HCEC 1CT (cell line): ENCODE data around the gene RTL10.

ENCODE experiments used
- DNase-seq: peaks from one replicate; pipeline ENCODE4 v3.0.0-alpha.2; 2017

The RTL10 gene

DNA sequence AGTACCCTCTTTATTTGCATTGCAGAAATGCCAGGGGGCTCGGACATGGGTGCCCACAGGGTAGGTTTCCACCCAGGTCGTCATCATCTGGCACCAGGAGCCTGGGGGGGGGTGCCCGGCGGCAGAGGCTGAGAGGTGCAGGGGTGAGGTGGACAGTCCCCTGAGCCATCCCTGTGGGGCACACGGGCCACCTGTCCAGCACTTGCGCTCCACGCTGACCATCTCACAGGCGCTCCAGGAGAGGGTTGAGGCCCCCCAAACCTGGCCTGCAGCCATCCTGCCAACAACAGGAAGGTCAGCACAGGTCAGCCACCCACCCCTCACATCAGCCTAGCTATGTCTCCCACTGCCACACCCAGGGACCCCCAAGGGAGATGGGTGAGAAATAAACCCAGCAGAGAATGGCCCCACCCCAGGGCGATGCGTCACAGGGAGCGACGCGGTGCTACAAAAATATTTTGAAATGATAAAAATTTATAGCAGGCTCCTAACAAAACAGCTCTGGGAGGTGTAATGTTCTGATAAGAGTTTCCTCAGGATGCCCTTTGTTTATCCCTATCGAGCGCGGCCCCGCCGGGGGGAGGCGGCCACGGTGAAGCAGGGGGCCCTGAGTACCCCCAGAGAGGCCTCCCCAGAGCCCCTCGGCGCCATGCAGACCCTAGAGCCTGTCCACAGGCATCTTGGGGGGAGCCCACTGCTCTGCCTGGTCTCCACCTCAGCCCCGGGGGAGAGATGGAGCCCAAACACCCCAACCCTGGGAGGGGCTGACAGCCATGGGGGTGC lies 21.0 kb upstream of the RTL10 start:
- no peak for DNase-seq

GRCh38 chr22:19875061-19875530 lies 20.4 kb upstream of the RTL10 start:
- DNase-seq, result no peak

- DNase-seq, result no peak
These were observed 19.8 kb upstream of the RTL10 start for GRCh38 chr22:19874307-19875060.

DNA sequence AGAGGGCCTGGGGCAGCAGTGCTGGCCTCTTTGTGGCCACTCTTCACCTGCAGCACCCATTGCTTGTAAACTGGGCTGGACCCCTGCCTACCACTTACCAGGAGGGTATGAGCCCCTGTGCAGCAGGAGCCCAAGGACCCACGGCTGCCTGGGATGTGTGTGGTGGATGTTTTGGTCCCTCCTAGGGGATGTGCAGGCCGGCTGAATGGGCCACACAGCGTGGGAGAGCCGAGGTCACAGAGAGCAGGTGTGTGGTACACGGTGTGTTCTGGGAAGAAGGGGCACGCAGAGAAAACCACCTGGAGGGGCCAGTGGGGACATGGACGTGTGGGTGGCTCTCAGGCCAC lies 19.3 kb upstream of the RTL10 start:
- DNase-seq, result no peak

DNA sequence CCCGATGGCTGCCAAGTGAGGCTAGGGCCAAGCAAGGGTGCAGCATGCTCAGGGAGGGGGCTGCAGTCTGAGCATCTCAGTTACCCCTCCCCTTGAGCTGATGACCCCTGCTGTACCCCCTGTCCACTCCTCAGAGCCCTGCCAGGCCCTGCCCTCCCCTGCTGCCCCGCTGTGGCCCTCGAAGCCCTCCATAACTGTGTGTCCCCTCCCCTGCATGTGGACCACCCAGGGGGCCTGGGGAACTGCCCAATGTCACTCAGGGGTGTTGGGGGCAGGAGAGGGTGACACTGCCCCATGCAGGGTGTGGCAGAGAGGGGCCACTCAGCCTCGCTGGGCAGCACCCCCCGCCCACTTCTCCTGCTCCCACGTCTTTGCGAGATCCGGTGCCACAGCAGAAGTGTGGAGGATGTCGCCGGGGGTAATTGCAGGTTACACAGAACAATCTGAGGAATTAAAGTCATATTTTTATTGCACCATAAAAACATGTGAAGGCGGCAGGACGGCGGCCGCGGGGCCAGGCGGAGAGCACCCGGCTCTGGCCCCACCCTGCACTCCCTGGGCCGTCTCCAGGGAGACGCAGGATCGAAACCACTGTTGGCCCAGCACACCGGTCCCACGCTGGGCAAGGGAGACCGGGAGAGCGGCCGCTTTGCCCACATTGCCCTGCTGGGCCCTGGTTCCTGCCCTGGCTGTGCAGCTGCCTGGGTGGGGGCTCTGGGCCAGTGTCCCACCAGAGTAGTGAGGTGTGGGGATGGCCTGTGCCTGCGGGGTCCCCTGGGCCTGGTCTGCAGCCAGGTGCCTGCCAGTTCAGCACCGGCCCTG lies 18.7 kb upstream of the RTL10 start:
- no peak for DNase-seq

- DNase-seq, result no peak
These were observed 18.1 kb upstream of the RTL10 start for GRCh38 chr22:19872779-19873137.

DNA sequence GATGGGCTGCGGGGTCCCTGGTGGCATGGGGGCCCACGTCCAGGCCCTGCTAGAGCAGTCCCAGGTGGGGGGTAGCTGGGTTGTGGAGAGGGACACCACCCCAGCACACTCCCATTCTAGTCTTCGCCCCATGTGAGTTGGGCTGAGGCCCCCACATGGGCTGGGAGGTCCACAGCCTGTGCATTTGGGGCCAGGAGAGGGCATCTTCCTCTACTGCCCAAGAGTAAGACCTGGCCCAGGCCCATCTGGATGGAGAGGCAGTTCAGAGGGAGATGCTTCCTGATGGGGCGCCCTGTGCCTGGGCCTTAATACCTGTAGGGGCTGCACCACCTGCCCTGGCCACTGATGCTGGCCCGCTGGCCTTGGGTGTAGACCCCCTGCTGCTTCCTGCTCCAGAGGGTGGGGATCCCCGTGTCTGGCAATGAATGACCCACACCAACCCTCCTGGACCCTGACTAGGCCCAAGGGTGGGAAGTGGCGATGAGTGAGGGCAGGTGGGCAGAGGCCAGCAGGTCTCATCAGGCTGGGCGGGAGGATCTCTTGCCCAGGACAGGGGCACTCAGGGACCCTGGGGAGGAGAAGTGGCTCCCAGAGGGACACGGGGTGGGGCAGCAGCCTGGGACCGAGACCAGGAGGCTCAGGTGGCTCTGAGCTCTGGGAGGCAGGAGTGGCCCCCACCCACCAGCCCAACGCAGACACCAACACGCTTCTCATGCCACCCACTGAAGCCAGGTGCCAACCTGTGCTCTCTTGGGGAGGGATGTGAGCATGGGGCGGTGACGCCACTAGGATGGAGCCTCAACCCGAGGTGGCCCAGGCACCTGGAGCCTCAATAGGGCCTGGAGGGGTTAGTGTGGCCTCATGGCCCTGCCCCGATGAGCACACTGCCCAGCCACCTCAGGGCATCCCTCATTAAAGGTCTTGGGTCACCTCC lies 17.4 kb upstream of the RTL10 start:
- DNase-seq, result no peak

DNA sequence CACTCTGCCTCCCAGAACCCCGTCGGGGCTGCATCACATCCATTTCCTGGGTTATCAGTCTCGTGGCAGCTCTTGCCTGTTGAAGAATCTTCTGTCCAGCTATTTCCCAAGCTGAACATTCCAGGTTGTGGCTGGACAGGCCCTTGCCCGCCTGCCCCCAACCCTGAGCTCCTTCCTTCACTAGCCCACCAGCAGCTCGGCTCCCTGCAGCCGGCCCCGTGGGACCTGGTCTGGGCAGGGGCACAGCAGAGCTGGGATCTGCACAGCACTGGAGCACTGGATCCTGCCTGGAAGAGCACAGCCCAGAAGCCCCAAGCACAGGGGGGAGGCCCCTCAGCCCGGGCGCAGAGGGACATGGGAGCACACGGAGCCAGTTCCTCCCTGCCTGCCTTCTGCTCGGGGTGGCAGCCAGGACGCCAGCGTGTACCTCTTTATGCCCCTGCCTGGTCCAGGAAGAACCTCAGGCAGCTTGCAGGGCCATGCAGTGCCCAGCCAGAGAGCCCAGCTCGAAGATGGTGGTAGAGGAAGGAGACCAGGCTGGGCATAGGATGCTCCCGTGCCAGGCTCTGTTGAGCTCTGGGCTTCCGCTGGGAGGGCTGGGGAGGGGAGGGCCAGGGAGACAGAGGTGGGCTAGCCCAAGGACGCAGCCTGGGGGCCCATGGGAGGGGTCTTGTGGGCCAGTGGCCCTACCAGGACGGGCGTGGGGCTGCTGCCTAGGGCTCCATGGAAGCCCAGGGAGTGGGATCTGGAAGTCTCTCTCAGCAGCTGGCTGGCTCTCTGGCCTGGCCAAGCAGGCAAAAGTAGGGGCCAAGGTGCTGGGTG lies 16.6 kb upstream of the RTL10 start:
- DNase-seq, result no peak

DNA sequence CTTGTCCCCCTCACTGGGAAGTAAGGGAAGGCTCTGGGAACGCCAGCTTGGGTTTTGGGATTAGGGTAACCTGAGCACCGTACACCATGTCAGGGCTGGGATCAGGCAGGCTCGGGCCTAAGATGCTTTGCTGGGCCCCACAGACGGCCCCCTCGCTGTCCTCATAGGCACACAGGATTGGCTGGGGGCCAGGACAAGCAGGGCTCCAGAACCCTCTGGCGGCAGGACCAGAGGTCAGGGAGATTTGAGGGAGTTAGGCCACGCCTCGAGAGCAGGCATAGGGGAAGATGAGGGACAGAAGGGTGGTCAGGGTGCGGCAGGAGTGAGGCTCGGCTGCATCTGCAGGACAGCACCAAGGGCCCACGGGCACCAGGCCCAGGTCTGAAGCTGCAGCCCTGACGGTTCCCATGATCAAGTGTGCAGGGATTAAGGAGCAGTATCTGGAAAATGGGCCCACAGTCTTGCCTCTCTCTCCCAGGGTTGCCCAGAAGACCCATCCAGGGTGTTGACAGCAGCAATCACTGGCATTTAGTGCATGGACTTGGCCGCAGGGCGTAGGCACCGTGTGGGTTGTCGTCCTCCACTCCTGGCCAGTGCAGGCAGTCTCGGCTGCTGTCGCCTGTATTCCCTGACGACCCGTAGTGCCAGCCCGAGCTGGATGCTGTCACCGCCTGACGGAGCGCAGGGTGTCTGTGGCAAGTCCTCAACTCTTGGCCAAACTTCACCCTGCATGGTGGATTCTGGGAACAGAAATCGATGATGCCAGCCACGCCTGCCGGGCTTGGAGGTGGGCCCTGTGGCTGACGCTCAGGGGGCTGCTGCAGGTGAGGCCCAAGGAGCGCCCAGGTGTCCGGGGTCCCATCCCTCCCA lies 15.7 kb upstream of the RTL10 start:
- no peak for DNase-seq

- no peak for DNase-seq
These were observed 15.0 kb upstream of the RTL10 start for GRCh38 chr22:19869497-19870152.

DNA sequence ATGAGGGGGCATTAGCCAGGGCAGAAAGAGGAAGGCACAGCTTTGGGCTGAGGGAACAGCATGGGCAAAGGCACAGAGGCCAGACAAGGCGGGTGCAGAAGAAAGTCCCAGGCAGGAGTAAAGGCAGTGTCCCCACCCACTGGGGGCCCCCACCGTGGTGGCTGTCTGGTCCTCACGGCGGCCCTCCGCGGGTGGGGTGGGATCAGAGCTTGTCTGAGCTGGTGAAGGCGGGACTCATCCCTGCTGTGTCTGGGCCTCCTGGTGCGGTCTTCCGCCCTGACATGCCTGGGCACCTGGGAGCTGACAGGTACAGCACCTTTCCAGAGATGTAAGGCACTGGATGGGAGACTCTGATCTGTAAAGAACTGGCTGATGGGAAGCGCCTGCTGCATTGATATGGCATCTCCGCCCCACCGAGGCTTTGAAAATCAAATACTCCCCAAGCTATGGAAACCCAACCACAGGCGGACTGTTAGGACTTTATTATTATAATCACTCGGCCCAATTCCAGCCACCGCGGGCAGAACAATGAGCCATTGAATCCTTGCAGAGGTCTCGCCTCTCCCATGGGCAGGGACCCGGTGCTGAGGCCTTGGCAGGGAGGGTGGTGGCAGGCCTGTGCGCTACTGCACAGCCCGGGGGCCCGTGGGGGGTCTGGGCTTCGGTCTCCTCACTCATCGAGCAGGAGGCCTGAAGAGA lies 14.2 kb upstream of the RTL10 start:
- no peak for DNase-seq

- DNase-seq, result no peak
These were observed 13.7 kb upstream of the RTL10 start for GRCh38 chr22:19868333-19868732.

DNA sequence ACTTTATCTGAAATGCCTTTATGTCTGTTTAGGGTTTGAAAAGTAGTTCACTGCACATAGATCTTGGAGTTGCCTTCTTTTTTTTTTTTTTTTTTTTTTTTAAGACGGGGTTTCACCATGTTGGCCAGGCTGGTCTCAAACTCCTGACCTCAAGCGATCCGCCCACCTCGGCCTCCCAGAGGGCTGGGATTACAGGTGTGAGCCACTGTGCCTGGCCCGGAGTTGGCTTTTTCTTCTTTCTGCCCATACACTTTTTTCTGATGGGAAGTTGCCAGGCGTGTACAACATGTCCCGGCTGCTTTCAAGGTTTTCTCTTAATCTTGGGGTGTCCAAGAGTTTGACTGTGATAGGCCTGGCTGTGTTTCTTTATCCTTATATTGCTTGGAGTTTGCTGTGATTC lies 12.9 kb upstream of the RTL10 start:
- DNase-seq, result no peak

- DNase-seq, result no peak
These were observed 12.0 kb upstream of the RTL10 start for GRCh38 chr22:19866665-19867009.

GRCh38 chr22:19865141-19865829 lies 10.6 kb upstream of the RTL10 start:
- no peak for DNase-seq

- no peak for DNase-seq
These were observed 9.9 kb upstream of the RTL10 start for GRCh38 chr22:19864538-19865106.

DNA sequence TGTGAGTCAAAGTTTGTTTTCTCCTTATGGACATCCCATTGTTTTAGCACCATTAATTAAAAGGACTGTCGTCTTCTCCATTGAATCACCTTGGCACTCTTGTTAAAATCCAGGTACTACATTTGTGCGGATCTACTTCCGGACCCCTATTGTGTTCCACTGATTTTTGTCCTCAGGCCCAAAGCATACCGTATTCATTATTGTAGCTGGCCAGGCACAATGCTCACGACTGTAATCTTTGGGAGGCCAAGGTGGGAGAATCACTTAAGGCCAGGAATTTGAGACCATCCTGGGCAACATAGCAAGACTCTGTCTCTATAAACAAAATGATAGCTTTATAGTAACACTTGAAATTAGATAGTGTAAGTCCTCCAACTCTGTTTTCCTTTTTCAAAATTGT lies 8.9 kb upstream of the RTL10 start:
- DNase-seq, result no peak

- no peak for DNase-seq
These were observed 8.1 kb upstream of the RTL10 start for GRCh38 chr22:19862619-19863246.
